ENCODE measurements around the gene ZNHIT1. TPM values are rescaled to one million over a fixed set of nuclear protein-coding genes. Genes with fewer than 3 reads are reported as not detected.

Gene ZNHIT1
- total and polyA plus RNA-seq, 4 donors: 52.7 to 149 (median 92.4) TPM

GRCh38 chr7:101179117-101179516 lies 38.8 kb upstream of the ZNHIT1 start:
- DNase-seq (ENCODE audit: low spot score): no peak
- H3K27ac ChIP-seq (ENCODE audit: low read depth in 1 of 2, low read length in 2 of 2): no peak overlapping the region
- no peaks in the 10 kb centered on the region for H3K36me3 ChIP-seq (ENCODE audit: control insufficient read depth in 4 of 4, insufficient read depth in 3 of 4, low read depth in 1 of 4, low read length in 3 of 4)
- WGBS: 4% methylated on average over 20 of the region's 20 CpGs
- H3K9ac ChIP-seq (ENCODE audit: low read depth in 1 of 2, low read length in 2 of 2): no peak overlapping the region
- no peak overlapping the region for H3K4me3 ChIP-seq (ENCODE audit: low read depth in 1 of 3, low read length in 3 of 3)
- H3K27me3 ChIP-seq (ENCODE audit: control insufficient read depth in 4 of 4, insufficient read depth in 4 of 4, low read length in 3 of 4): peaks cover 0 to 9% (median 4%) of the 10 kb centered on the region in 4 donors
- TF ChIP-seq SP1 (IDR thresholded peaks at IDR 0.05) (no peak), YY1 (IDR thresholded peaks at IDR 0.05) (no peak), CTCF (IDR thresholded peaks at IDR 0.05; ENCODE audit: low read depth, low read length, missing input control) (no peak), HNF4A (conservative IDR thresholded peaks at IDR 0.05) (no peak), MAX (IDR thresholded peaks at IDR 0.05) (no peak)
- H3K4me1 ChIP-seq (ENCODE audit: control insufficient read depth in 4 of 4, insufficient read depth in 4 of 4, low read length in 3 of 4): peaks cover 0 to 8% (median 2%) of the 10 kb centered on the region in 4 donors
- H3K9me3 ChIP-seq (ENCODE audit: control insufficient read depth in 4 of 4, low read length in 3 of 4): no peaks in the 10 kb centered on the region

GRCh38 chr7:101179713-101180112 lies 38.3 kb upstream of the ZNHIT1 start:
- WGBS: 4% methylated on average over 27 of the region's 27 CpGs
- H3K36me3 ChIP-seq (ENCODE audit: control insufficient read depth in 4 of 4, insufficient read depth in 3 of 4, low read depth in 1 of 4, low read length in 3 of 4): no peaks in the 10 kb centered on the region
- no peaks in the 10 kb centered on the region for H3K9me3 ChIP-seq (ENCODE audit: control insufficient read depth in 4 of 4, low read length in 3 of 4)
- DNase-seq (ENCODE audit: low spot score): no peak
- no peak for TF ChIP-seq RXRA (IDR thresholded peaks at IDR 0.05)
- no peak for TF ChIP-seq HNF4G (IDR thresholded peaks at IDR 0.05)
- no peak for TF ChIP-seq CTCF (IDR thresholded peaks at IDR 0.05; ENCODE audit: low read depth, low read length, missing input control)
- no peak for TF ChIP-seq HNF4A (conservative IDR thresholded peaks at IDR 0.05)
- no peak for TF ChIP-seq SP1 (IDR thresholded peaks at IDR 0.05)
- TF ChIP-seq MAX (IDR thresholded peaks at IDR 0.05): no peak
- TF ChIP-seq FOXA2 (IDR thresholded peaks at IDR 0.05): no peak
- TF ChIP-seq EGR1 (IDR thresholded peaks at IDR 0.05; ENCODE audit: low read depth in 2 of 2): no peak
- H3K9ac ChIP-seq (ENCODE audit: low read depth in 1 of 2, low read length in 2 of 2): no peak overlapping the region
- no peak overlapping the region for H3K4me3 ChIP-seq (ENCODE audit: low read depth in 1 of 3, low read length in 3 of 3)
- no peak overlapping the region for H3K27ac ChIP-seq (ENCODE audit: low read depth in 1 of 2, low read length in 2 of 2)
- H3K27me3 ChIP-seq (ENCODE audit: control insufficient read depth in 4 of 4, insufficient read depth in 4 of 4, low read length in 3 of 4): peaks cover 0 to 6% (median 2%) of the 10 kb centered on the region in 4 donors
- H3K4me1 ChIP-seq (ENCODE audit: control insufficient read depth in 4 of 4, insufficient read depth in 4 of 4, low read length in 3 of 4): peaks cover 0 to 4% (median 2%) of the 10 kb centered on the region in 4 donors

GRCh38 chr7:101180130-101180755 lies 37.7 kb upstream of the ZNHIT1 start, which contains the start of gene NAT16:
NAT16 (minus strand) TSS chr7:101180293; CDS start chr7:101174807, 5,486 bp downstream.
- no peak within 1 kb of the TSS for H3K4me3 ChIP-seq (ENCODE audit: low read depth in 1 of 3, low read length in 3 of 3)
- H3K36me3 ChIP-seq (ENCODE audit: control insufficient read depth in 4 of 4, insufficient read depth in 3 of 4, low read depth in 1 of 4, low read length in 3 of 4): no peaks in the 10 kb centered on the region
- TF ChIP-seq TAF1 (conservative IDR thresholded peaks at IDR 0.05) (no peak), EGR1 (IDR thresholded peaks at IDR 0.05; ENCODE audit: low read depth in 2 of 2) (no peak), RXRA (IDR thresholded peaks at IDR 0.05) (no peak), YY1 (IDR thresholded peaks at IDR 0.05) (no peak), JUND (IDR thresholded peaks at IDR 0.05) (no peak), ATF3 (IDR thresholded peaks at IDR 0.05) (no peak)
- no peak for DNase-seq (ENCODE audit: low spot score)
- 7% methylated on average over 56 of the region's 56 CpGs for WGBS
- H3K9ac ChIP-seq (ENCODE audit: low read depth in 1 of 2, low read length in 2 of 2): no peak within 1 kb of the TSS
- H3K9me3 ChIP-seq (ENCODE audit: control insufficient read depth in 4 of 4, low read length in 3 of 4): no peaks in the 10 kb centered on the region
- H3K27ac ChIP-seq (ENCODE audit: low read depth in 1 of 2, low read length in 2 of 2): no peak within 1 kb of the TSS
- H3K4me1 ChIP-seq (ENCODE audit: control insufficient read depth in 4 of 4, insufficient read depth in 4 of 4, low read length in 3 of 4): peaks cover 0 to 4% (median 2%) of the 10 kb centered on the region in 4 donors
- H3K27me3 ChIP-seq (ENCODE audit: control insufficient read depth in 4 of 4, insufficient read depth in 4 of 4, low read length in 3 of 4): peaks cover 0 to 6% (median 2%) of the 10 kb centered on the region in 4 donors

Measured in liver (tissue), 9 donors.